ENCODE data around the gene CEMIP2. TPM values are rescaled to one million over a fixed set of nuclear protein-coding genes. Genes with fewer than 3 reads are reported as not detected.

CEMIP2 gene
- total RNA-seq, 2 donors from 2014 or later: 20.4 to 86.5 TPM

GRCh38 chr9:71765693-71766092 lies 2.6 kb downstream of the CEMIP2 start:
- DNase-seq (ENCODE audit: low spot score): no peak
- Histone ChIP-seq H3K36me3 (no peaks in the 10 kb centered on the region), H3K4me3 (no peak overlapping the region), H3K4me1 (replicated peaks) (peaks cover 4% of the 10 kb centered on the region), H3K27me3 (replicated peaks; ENCODE audit: insufficient read depth) (no peaks in the 10 kb centered on the region), H3K9me3 (no peaks in the 10 kb centered on the region), H3K27ac (no peak overlapping the region)
- intact Hi-C loops (cut with DNase I): loop anchor here (10.0 kb wide), 1 partner anchor 161 kb away; no protein-coding TSS in a partner anchor
- 49% methylated on average over 2 of the region's 2 CpGs for WGBS
- TF ChIP-seq POLR2AphosphoS5 (IDR thresholded peaks at IDR 0.05): no peak
- no peak for TF ChIP-seq POLR2A (IDR thresholded peaks at IDR 0.05)
- TF ChIP-seq CTCF (IDR thresholded peaks at IDR 0.05): no peak

- H3K9me3 ChIP-seq: no peaks in the 10 kb centered on the region
- H3K4me1 ChIP-seq (replicated peaks): peaks cover 4% of the 10 kb centered on the region
- H3K27ac ChIP-seq: no peak overlapping the region
- DNase-seq (ENCODE audit: low spot score): no peak
- no peaks in the 10 kb centered on the region for H3K36me3 ChIP-seq
- no peaks in the 10 kb centered on the region for H3K27me3 ChIP-seq (replicated peaks; ENCODE audit: insufficient read depth)
- intact Hi-C loops (cut with DNase I): loop anchor here (10.0 kb wide), 1 partner anchor 160 kb away; no protein-coding TSS in a partner anchor
- WGBS: 39% methylated on average over 1 of the region's 1 CpG
- no peak overlapping the region for H3K4me3 ChIP-seq
- TF ChIP-seq POLR2AphosphoS5 (IDR thresholded peaks at IDR 0.05): no peak
- TF ChIP-seq POLR2A (IDR thresholded peaks at IDR 0.05): no peak
- TF ChIP-seq CTCF (IDR thresholded peaks at IDR 0.05): no peak
Measured at GRCh38 chr9:71764891-71765290, 3.4 kb downstream of the CEMIP2 start.

GRCh38 chr9:71764463-71764862 lies 3.9 kb downstream of the CEMIP2 start:
- TF ChIP-seq POLR2A (IDR thresholded peaks at IDR 0.05) (no peak), POLR2AphosphoS5 (IDR thresholded peaks at IDR 0.05) (no peak), CTCF (IDR thresholded peaks at IDR 0.05) (no peak)

GRCh38 chr9:71763832-71764231 lies 4.5 kb downstream of the CEMIP2 start:
- Histone ChIP-seq H3K9me3 (no peaks in the 10 kb centered on the region), H3K27me3 (replicated peaks; ENCODE audit: insufficient read depth) (no peaks in the 10 kb centered on the region), H3K36me3 (no peaks in the 10 kb centered on the region), H3K27ac (no peak overlapping the region), H3K4me3 (no peak overlapping the region), H3K4me1 (replicated peaks) (peaks cover 5% of the 10 kb centered on the region)
- DNase-seq (ENCODE audit: low spot score): no peak
- intact Hi-C loops (cut with DNase I): loop anchor here (10.0 kb wide), 1 partner anchor 159 kb away; no protein-coding TSS in a partner anchor
- no peak for TF ChIP-seq POLR2AphosphoS5 (IDR thresholded peaks at IDR 0.05)
- no peak for TF ChIP-seq POLR2A (IDR thresholded peaks at IDR 0.05)
- no peak for TF ChIP-seq CTCF (IDR thresholded peaks at IDR 0.05)

More at GRCh38 chr9:71764463-71764862, 3.9 kb downstream of the CEMIP2 start:
- no peaks in the 10 kb centered on the region for H3K9me3 ChIP-seq
- DNase-seq (ENCODE audit: low spot score): no peak
- H3K36me3 ChIP-seq: no peaks in the 10 kb centered on the region
- intact Hi-C loops (cut with DNase I): loop anchor here (10.0 kb wide), 1 partner anchor 160 kb away; no protein-coding TSS in a partner anchor
- no peak overlapping the region for H3K4me3 ChIP-seq
- peaks cover 4% of the 10 kb centered on the region for H3K4me1 ChIP-seq (replicated peaks)
- no peaks in the 10 kb centered on the region for H3K27me3 ChIP-seq (replicated peaks; ENCODE audit: insufficient read depth)
- WGBS: 39% methylated on average over 4 of the region's 4 CpGs
- H3K27ac ChIP-seq: no peak overlapping the region

- intact Hi-C loops (cut with DNase I): loop anchor here (10.0 kb wide), 1 partner anchor 158 kb away; no protein-coding TSS in a partner anchor
- WGBS: 41% methylated on average over 2 of the region's 2 CpGs
Measured at GRCh38 chr9:71762900-71763653, 5.2 kb downstream of the CEMIP2 start.

More at GRCh38 chr9:71762900-71763653, 5.2 kb downstream of the CEMIP2 start:
- Histone ChIP-seq H3K9me3 (no peaks in the 10 kb centered on the region), H3K27ac (no peak overlapping the region), H3K36me3 (no peaks in the 10 kb centered on the region), H3K27me3 (replicated peaks; ENCODE audit: insufficient read depth) (no peaks in the 10 kb centered on the region), H3K4me1 (replicated peaks) (peaks cover 8% of the 10 kb centered on the region), H3K4me3 (no peak overlapping the region)
- no peak for TF ChIP-seq POLR2A (IDR thresholded peaks at IDR 0.05)
- no peak for TF ChIP-seq POLR2AphosphoS5 (IDR thresholded peaks at IDR 0.05)
- no peak for TF ChIP-seq CTCF (IDR thresholded peaks at IDR 0.05)
- DNase-seq (ENCODE audit: low spot score): no peak

Data from prostate gland (tissue), 2 donors.